GM12875 (cell line): ENCODE data around the gene CACNA1E.
"Not testable (repeated sequence)": the region's sequence is repeated elsewhere in the genome, so short reads cannot be mapped to it uniquely, and the experiment has no call there.

Experiments used
- H3K4me3 ChIP-seq: one replicate; pipeline ENCODE4 v1.5.1; 2011; ENCODE audit warnings: low read depth, low read length, control low read depth
- TF ChIP-seq, protein P1 (sequence below): IDR thresholded peaks from 2 replicates; pipeline ENCODE4 v1.5.1; 2011; ENCODE audit warnings: low read depth, mild to moderate bottlenecking, control low read depth, inconsistent platforms, low read length, moderate library complexity, borderline replicate concordance; ENCODE audit not compliant: insufficient read depth

CACNA1E gene

DNA sequence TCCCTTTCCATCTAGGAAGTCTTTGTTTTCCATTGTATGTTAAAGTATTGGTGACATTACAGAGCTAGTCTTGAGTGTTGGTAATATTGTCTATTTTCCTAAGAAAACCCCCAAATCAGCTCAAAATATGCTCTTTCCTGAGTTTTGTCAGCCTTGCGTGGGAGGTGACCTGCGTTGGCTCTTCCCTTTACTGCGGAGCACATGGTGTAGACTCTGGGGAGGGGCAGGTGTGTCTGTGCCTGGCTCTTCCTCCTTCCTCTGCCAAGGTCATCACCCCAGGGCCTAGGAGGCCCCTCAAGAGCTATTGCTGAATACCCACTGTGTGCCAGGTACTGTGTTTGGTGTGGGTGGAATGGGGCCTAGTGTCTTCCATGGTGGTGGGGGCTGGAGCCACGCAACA lies 33.4 kb downstream of the CACNA1E start:
- H3K4me3 ChIP-seq: no peak overlapping the region
- TF ChIP-seq, protein P1, sequence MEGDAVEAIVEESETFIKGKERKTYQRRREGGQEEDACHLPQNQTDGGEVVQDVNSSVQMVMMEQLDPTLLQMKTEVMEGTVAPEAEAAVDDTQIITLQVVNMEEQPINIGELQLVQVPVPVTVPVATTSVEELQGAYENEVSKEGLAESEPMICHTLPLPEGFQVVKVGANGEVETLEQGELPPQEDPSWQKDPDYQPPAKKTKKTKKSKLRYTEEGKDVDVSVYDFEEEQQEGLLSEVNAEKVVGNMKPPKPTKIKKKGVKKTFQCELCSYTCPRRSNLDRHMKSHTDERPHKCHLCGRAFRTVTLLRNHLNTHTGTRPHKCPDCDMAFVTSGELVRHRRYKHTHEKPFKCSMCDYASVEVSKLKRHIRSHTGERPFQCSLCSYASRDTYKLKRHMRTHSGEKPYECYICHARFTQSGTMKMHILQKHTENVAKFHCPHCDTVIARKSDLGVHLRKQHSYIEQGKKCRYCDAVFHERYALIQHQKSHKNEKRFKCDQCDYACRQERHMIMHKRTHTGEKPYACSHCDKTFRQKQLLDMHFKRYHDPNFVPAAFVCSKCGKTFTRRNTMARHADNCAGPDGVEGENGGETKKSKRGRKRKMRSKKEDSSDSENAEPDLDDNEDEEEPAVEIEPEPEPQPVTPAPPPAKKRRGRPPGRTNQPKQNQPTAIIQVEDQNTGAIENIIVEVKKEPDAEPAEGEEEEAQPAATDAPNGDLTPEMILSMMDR: no peak

DNA sequence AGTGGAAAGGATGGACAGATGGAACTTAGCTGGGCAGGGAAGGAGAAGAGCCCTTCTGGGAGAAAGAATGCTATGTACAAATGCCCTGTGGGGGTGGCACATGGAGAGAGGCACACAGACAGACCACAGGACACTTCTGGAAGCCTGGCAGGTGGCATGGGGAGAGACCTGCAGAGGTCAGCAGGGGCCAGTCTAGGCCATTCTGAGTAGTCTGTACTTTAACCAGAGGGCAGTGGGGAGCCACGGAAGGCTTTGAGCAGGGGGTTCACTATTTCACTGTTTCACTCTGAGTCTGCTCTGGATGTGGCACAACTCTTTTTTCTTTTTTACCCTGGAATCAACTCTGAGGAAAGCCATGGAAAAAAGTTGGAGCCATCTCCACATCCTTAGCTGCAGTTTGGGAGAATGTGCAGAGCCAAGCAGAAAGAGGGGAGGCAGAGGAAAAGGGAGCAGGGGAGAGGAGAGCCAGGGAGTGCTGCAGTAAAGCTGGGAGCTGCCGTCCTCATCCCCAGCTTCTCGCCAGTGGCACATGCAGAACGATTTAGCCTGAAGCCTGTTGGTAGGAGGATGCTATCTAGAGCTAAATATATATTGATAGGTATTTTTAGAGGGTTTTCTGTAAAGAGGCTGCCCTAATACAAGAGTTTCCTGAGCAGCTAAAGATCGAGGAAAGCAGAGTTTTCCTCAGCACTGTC lies 34.0 kb downstream of the CACNA1E start:
- no peak overlapping the region for H3K4me3 ChIP-seq
- TF ChIP-seq, protein P1: no peak

DNA sequence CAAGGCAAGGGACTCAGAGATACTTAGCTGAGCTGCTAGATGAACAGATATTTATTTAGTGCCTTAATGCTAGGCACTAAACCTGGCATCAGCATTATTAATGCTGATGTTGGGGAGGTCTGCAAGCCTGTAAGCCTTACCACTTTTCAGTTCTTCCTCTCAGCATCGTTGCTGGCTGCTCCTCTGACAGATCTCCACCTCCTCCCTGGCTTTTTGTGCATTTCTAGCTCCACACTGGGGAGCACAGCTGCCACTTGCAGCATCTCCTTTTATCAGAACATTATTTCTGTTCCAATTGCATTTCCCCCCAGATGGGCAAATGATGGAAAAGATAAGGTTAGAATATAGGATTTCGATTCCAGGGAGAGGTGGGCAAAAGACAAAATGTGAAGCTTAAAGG lies 34.8 kb downstream of the CACNA1E start:
- TF ChIP-seq, protein P1: no peak
- H3K4me3 ChIP-seq: no peak overlapping the region

DNA sequence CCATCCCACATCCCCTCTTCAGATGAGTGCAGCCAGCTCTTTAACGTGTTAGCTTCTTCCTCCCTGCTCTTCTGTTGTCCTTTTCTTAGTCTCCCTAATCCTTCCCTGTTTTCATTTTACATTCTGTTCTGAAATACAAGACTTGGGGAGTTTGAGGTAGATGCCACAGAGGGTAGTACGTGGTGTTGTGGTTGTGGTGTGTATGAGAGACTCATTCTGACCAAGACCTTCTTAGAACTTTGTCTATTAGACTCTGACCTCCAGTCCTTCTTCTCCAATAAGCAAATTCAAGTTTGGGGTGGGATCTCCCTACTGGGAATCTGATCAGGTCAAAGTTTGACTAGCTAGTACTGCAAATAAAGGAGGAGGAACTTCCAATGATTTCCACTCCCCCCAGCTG lies 39.5 kb downstream of the CACNA1E start:
- no peak overlapping the region for H3K4me3 ChIP-seq
- TF ChIP-seq, protein P1: no peak

GRCh38 chr1:181525104-181525721 lies 41.9 kb downstream of the CACNA1E start:
- H3K4me3 ChIP-seq: no peak overlapping the region
- TF ChIP-seq, protein P1: no peak

DNA sequence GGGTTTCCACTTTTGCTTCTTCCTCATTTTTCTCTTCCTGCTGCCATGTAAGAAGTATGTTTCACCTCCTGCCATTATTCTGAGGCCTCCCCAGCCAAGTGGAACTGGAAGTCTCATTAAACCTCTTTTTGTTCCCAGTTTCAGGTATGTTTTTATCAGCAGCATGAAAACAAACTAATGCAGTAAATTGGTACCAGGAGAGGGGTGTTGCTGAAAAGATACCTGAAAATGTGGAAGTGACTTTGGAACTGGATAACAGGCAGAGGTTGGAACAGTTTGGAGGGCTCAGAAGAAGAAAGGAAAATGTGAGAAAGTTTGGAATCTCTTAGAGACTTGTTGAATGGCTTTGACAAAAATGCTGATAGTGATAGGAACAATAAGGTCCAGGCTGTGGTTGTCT lies 44.9 kb downstream of the CACNA1E start:
- H3K4me3 ChIP-seq: not testable (repeated sequence)

GRCh38 chr1:181531441-181531840 lies 48.1 kb downstream of the CACNA1E start:
- no peak overlapping the region for H3K4me3 ChIP-seq
- TF ChIP-seq, protein P1: no peak
